Measurements from ENCODE around the gene LENEP. TPM values are rescaled to one million over a fixed set of nuclear protein-coding genes. Genes with fewer than 3 reads are reported as not detected.

LENEP gene
- total RNA-seq, 3 donors from 2014 or later = not detected

GRCh38 chr1:154960446-154961136 is 32.8 kb upstream of the LENEP start:
- Histone ChIP-seq H3K36me3 (no peaks in the 10 kb centered on the region), H3K27me3 (no peaks in the 10 kb centered on the region), H3K4me3 (peak overlapping the region; percentile 87 to 91 (median 90)), H3K4me1 (peaks cover 0 to 18% of the 10 kb centered on the region in 2 donors), H3K27ac (peak overlapping the region; percentile 97 to 100), H3K9me3 (no peaks in the 10 kb centered on the region)
- TF ChIP-seq POLR2AphosphoS5 (IDR thresholded peaks at IDR 0.05) (no peak), POLR2A (IDR thresholded peaks at IDR 0.05) (no peak), CTCF (IDR thresholded peaks at IDR 0.05) (no peak)
- intact Hi-C loops (cut with DNase I; ENCODE audit: low total_unique reads) = loop anchor here (1.0 to 10.0 kb wide), 2 partner anchors 39 to 724 kb away; partner anchors contain the start of genes DAP3 and YY1AP1
- no peak for DNase-seq (ENCODE audit: low spot score in 2 of 2)

GRCh38 chr1:154961207-154962155 is 31.9 kb upstream of the LENEP start, which contains the start of gene PYGO2:
PYGO2 (minus strand) TSS chr1:154961782; CDS start chr1:154961576, 206 bp downstream.
- peak within 1 kb of the TSS; percentile 87 to 91 (median 90) for H3K4me3 ChIP-seq
- no peaks in the 10 kb centered on the region for H3K36me3 ChIP-seq
- peak within 1 kb of the TSS; percentile 97 to 100 for H3K27ac ChIP-seq
- DNase-seq (ENCODE audit: low spot score in 2 of 2) = peak; percentile 70 to 78
- intact Hi-C loops (cut with DNase I; ENCODE audit: low total_unique reads) = loop anchor here (1.0 to 10.0 kb wide), 2 partner anchors 38 to 723 kb away; partner anchors contain the start of genes DAP3 and YY1AP1
- H3K4me1 ChIP-seq = peaks cover 0 to 18% of the 10 kb centered on the region in 2 donors
- H3K27me3 ChIP-seq = no peaks in the 10 kb centered on the region
- no peaks in the 10 kb centered on the region for H3K9me3 ChIP-seq
- TF ChIP-seq POLR2A (IDR thresholded peaks at IDR 0.05) (peak; percentile 32), CTCF (IDR thresholded peaks at IDR 0.05) (peak in 1 of 3 donors; percentile 66), POLR2AphosphoS5 (IDR thresholded peaks at IDR 0.05) (peak; percentile 86 to 89 (median 86))

- Histone ChIP-seq H3K9me3 (no peaks in the 10 kb centered on the region), H3K27ac (peak overlapping the region; percentile 97 to 100), H3K4me1 (peaks cover 0 to 18% of the 10 kb centered on the region in 2 donors), H3K36me3 (no peaks in the 10 kb centered on the region), H3K27me3 (no peaks in the 10 kb centered on the region), H3K4me3 (peak overlapping the region; percentile 87 to 91 (median 90))
- DNase-seq (ENCODE audit: low spot score in 2 of 2) = no peak
- TF ChIP-seq POLR2A (IDR thresholded peaks at IDR 0.05) = no peak
- no peak for TF ChIP-seq CTCF (IDR thresholded peaks at IDR 0.05)
- no peak for TF ChIP-seq POLR2AphosphoS5 (IDR thresholded peaks at IDR 0.05)
- intact Hi-C loops (cut with DNase I; ENCODE audit: low total_unique reads) = loop anchor here (10.0 kb wide), 1 partner anchor 723 kb away; the partner anchor contains the start of genes DAP3 and YY1AP1
Measured at GRCh38 chr1:154962156-154962749, 31.1 kb upstream of the LENEP start.

- intact Hi-C loops (cut with DNase I; ENCODE audit: low total_unique reads) = loop anchor here (10.0 kb wide), 1 partner anchor 722 kb away; the partner anchor contains the start of genes DAP3 and YY1AP1
- H3K4me3 ChIP-seq = peak overlapping the region in 2 of 3 donors; percentile 87 to 90
- no peaks in the 10 kb centered on the region for H3K9me3 ChIP-seq
- H3K27me3 ChIP-seq = no peaks in the 10 kb centered on the region
- H3K4me1 ChIP-seq = peaks cover 0 to 18% of the 10 kb centered on the region in 2 donors
- TF ChIP-seq POLR2A (IDR thresholded peaks at IDR 0.05) (no peak), CTCF (IDR thresholded peaks at IDR 0.05) (no peak), POLR2AphosphoS5 (IDR thresholded peaks at IDR 0.05) (no peak)
- peak overlapping the region; percentile 97 to 100 for H3K27ac ChIP-seq
- DNase-seq (ENCODE audit: low spot score in 2 of 2) = no peak
- no peaks in the 10 kb centered on the region for H3K36me3 ChIP-seq
Measured at GRCh38 chr1:154962795-154963330, 30.5 kb upstream of the LENEP start.
